Measurements from ENCODE around the gene ATM. TPM values are rescaled to one million over a fixed set of nuclear protein-coding genes. Genes with fewer than 3 reads are reported as not detected.

Gene ATM
- total RNA-seq, 1 donor from 2014 or later: 184 TPM

- CTCF ChIA-PET: no interaction called here
- no peaks in the 10 kb centered on the region for H3K4me1 Mint-ChIP-seq
- POLR2A ChIA-PET: no interaction called here
- H3K27ac Mint-ChIP-seq: no peak overlapping the region
- peaks cover 65% of the 10 kb centered on the region for H3K36me3 Mint-ChIP-seq (ENCODE audit: low read depth)
- DNase-seq: no peak
- no peak for ATAC-seq (ENCODE audit: low read depth)
- no peaks in the 10 kb centered on the region for H3K9me3 Mint-ChIP-seq
- H3K4me3 Mint-ChIP-seq: no peak overlapping the region
- intact Hi-C loops (cut with micrococcal nuclease): no loop called here
- no peak for TF ChIP-seq CTCF (IDR thresholded peaks at IDR 0.05)
- no peaks in the 10 kb centered on the region for H3K27me3 Mint-ChIP-seq
These were observed 99.8 kb downstream of the ATM start for GRCh38 chr11:108322666-108323065.

- H3K4me3 Mint-ChIP-seq: no peak overlapping the region
- H3K27me3 Mint-ChIP-seq: no peaks in the 10 kb centered on the region
- no peak overlapping the region for H3K27ac Mint-ChIP-seq
- H3K36me3 Mint-ChIP-seq (ENCODE audit: low read depth): peaks cover 72% of the 10 kb centered on the region
- TF ChIP-seq CTCF (IDR thresholded peaks at IDR 0.05): no peak
- H3K9me3 Mint-ChIP-seq: no peaks in the 10 kb centered on the region
- H3K4me1 Mint-ChIP-seq: no peaks in the 10 kb centered on the region
- intact Hi-C loops (cut with micrococcal nuclease): no loop called here
- ChIA-PET CTCF (no interaction called here), POLR2A (no interaction called here)
- ATAC-seq (ENCODE audit: low read depth): no peak
- no peak for DNase-seq
These were observed 101.7 kb downstream of the ATM start for GRCh38 chr11:108324587-108324986.

- intact Hi-C loops (cut with micrococcal nuclease): no loop called here
- H3K36me3 Mint-ChIP-seq (ENCODE audit: low read depth): peaks cover 87% of the 10 kb centered on the region
- DNase-seq: no peak
- H3K27ac Mint-ChIP-seq: no peak overlapping the region
- no peaks in the 10 kb centered on the region for H3K27me3 Mint-ChIP-seq
- no peak for ATAC-seq (ENCODE audit: low read depth)
- no peak for TF ChIP-seq CTCF (IDR thresholded peaks at IDR 0.05)
- ChIA-PET CTCF (no interaction called here), POLR2A (no interaction called here)
- H3K4me3 Mint-ChIP-seq: no peak overlapping the region
- H3K9me3 Mint-ChIP-seq: no peaks in the 10 kb centered on the region
- no peaks in the 10 kb centered on the region for H3K4me1 Mint-ChIP-seq
These were observed 110.6 kb downstream of the ATM start for GRCh38 chr11:108333403-108333899.

- H3K4me1 Mint-ChIP-seq: no peaks in the 10 kb centered on the region
- CTCF ChIA-PET: no interaction called here
- H3K27me3 Mint-ChIP-seq: no peaks in the 10 kb centered on the region
- H3K4me3 Mint-ChIP-seq: no peak overlapping the region
- intact Hi-C loops (cut with micrococcal nuclease): no loop called here
- H3K36me3 Mint-ChIP-seq (ENCODE audit: low read depth): peaks cover 59% of the 10 kb centered on the region
- DNase-seq: no peak
- TF ChIP-seq CTCF (IDR thresholded peaks at IDR 0.05): no peak
- POLR2A ChIA-PET: no interaction called here
- H3K9me3 Mint-ChIP-seq: no peaks in the 10 kb centered on the region
- no peak overlapping the region for H3K27ac Mint-ChIP-seq
- ATAC-seq (ENCODE audit: low read depth): no peak
These were observed 115.9 kb downstream of the ATM start for GRCh38 chr11:108338750-108339149.

- H3K4me3 Mint-ChIP-seq: no peak overlapping the region
- no peak for ATAC-seq (ENCODE audit: low read depth)
- no peak overlapping the region for H3K27ac Mint-ChIP-seq
These were observed 118.1 kb downstream of the ATM start for GRCh38 chr11:108340973-108341372.

More at GRCh38 chr11:108340973-108341372, 118.1 kb downstream of the ATM start:
- no peaks in the 10 kb centered on the region for H3K4me1 Mint-ChIP-seq
- H3K27me3 Mint-ChIP-seq: no peaks in the 10 kb centered on the region
- ChIA-PET POLR2A (no interaction called here), CTCF (no interaction called here)
- intact Hi-C loops (cut with micrococcal nuclease): loop anchor here (5.0 kb wide), 1 partner anchor 306 kb away; no protein-coding TSS in a partner anchor
- TF ChIP-seq CTCF (IDR thresholded peaks at IDR 0.05): no peak
- H3K9me3 Mint-ChIP-seq: no peaks in the 10 kb centered on the region
- peaks cover 58% of the 10 kb centered on the region for H3K36me3 Mint-ChIP-seq (ENCODE audit: low read depth)
- no peak for DNase-seq

Data from activated B cell treated with CpG ODN at 0.5 μM for 24 hours (primary cell).